Glutamatergic neuron (in vitro differentiated cells): ENCODE data around the gene GDF7. TPM values are rescaled to one million over a fixed set of nuclear protein-coding genes. Genes with fewer than 3 reads are reported as not detected.

Source experiments
- DNase-seq: peaks from one replicate; pipeline ENCODE4 v3.0.0; 2022
- H3K27ac Mint-ChIP-seq: one replicate; pipeline ENCODE4 v1.8.0; 2020; ENCODE audit warnings: mild to moderate bottlenecking, mixed read lengths, inconsistent platforms; ENCODE audit not compliant: unreplicated experiment
- H3K27me3 Mint-ChIP-seq: one replicate; pipeline ENCODE4 v1.8.0; 2020; ENCODE audit warnings: mild to moderate bottlenecking, moderate library complexity, mixed read lengths, inconsistent platforms; ENCODE audit not compliant: unreplicated experiment
- H3K36me3 Mint-ChIP-seq: one replicate; pipeline ENCODE4 v1.8.0; 2020; ENCODE audit warnings: mild to moderate bottlenecking, mixed read lengths, inconsistent platforms; ENCODE audit not compliant: unreplicated experiment
- H3K4me1 Mint-ChIP-seq: one replicate; pipeline ENCODE4 v1.8.0; 2020; ENCODE audit warnings: mild to moderate bottlenecking, low read depth, mixed read lengths, inconsistent platforms; ENCODE audit not compliant: unreplicated experiment
- H3K4me3 Mint-ChIP-seq: one replicate; pipeline ENCODE4 v1.8.0; 2020; ENCODE audit warnings: mild to moderate bottlenecking, mixed read lengths, inconsistent platforms; ENCODE audit not compliant: unreplicated experiment
- H3K9me3 Mint-ChIP-seq: one replicate; pipeline ENCODE4 v1.8.0; 2020; ENCODE audit warnings: mild to moderate bottlenecking, moderate library complexity, mixed read lengths, inconsistent platforms; ENCODE audit not compliant: unreplicated experiment
- total RNA-seq: library from RNA; stranded (reverse); fragmentation: NEBNext Ultra II Directional; extraction: Animal tissue kit (Norgen Biotek cat#: 25700); gene quantifications from one replicate; pipeline ENCODE4 v1.2.1, GENCODE V29; 2021; ENCODE audit not compliant: unreplicated experiment
- TF ChIP-seq, protein P1 (sequence below): fragments of 200-600 bp; sonication (generic); IDR thresholded peaks from one replicate; pipeline ENCODE4 v1.5.0; 2021; ENCODE audit not compliant: partially characterized antibody, unreplicated experiment

The GDF7 gene
- total RNA-seq, 1 donor from 2014 or later, result not detected

- peaks cover 13% of the 10 kb centered on the region for H3K27me3 Mint-ChIP-seq
- H3K27ac Mint-ChIP-seq, result no peak overlapping the region
- peaks cover 8% of the 10 kb centered on the region for H3K9me3 Mint-ChIP-seq
- H3K4me3 Mint-ChIP-seq, result peak overlapping the region; percentile 47
- H3K36me3 Mint-ChIP-seq, result no peaks in the 10 kb centered on the region
- peak; percentile 55 for DNase-seq
- H3K4me1 Mint-ChIP-seq, result peaks cover 30% of the 10 kb centered on the region
- TF ChIP-seq, protein P1, sequence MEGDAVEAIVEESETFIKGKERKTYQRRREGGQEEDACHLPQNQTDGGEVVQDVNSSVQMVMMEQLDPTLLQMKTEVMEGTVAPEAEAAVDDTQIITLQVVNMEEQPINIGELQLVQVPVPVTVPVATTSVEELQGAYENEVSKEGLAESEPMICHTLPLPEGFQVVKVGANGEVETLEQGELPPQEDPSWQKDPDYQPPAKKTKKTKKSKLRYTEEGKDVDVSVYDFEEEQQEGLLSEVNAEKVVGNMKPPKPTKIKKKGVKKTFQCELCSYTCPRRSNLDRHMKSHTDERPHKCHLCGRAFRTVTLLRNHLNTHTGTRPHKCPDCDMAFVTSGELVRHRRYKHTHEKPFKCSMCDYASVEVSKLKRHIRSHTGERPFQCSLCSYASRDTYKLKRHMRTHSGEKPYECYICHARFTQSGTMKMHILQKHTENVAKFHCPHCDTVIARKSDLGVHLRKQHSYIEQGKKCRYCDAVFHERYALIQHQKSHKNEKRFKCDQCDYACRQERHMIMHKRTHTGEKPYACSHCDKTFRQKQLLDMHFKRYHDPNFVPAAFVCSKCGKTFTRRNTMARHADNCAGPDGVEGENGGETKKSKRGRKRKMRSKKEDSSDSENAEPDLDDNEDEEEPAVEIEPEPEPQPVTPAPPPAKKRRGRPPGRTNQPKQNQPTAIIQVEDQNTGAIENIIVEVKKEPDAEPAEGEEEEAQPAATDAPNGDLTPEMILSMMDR, result no peak
Observed at GRCh38 chr2:20647738-20648137, 19.2 kb upstream of the GDF7 start.

DNA sequence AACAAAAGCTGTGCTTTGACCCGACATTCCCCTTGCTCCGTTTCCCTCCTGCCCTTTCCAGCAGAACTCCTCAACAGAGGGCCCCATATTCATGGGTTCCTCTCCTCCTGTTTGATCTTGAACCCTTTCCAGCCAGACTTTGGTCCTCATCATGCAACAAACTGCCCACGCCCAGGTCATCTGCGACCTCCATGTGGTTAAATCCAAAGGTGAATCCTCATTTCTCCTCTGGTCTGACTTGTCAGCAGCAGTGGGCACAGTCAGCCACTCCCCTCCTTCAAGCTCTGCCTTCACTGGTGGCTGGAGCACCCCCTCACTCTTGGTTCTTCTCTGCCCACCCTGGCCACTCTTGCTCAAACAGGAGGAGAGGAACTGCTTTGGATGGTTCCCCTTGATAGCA lies 18.7 kb upstream of the GDF7 start:
- Mint-ChIP-seq H3K9me3 (peaks cover 8% of the 10 kb centered on the region), H3K4me3 (peak overlapping the region; percentile 47), H3K27me3 (peaks cover 16% of the 10 kb centered on the region), H3K4me1 (peaks cover 30% of the 10 kb centered on the region), H3K36me3 (no peaks in the 10 kb centered on the region), H3K27ac (peak overlapping the region; percentile 45)
- TF ChIP-seq, protein P1, result no peak
- no peak for DNase-seq

DNA sequence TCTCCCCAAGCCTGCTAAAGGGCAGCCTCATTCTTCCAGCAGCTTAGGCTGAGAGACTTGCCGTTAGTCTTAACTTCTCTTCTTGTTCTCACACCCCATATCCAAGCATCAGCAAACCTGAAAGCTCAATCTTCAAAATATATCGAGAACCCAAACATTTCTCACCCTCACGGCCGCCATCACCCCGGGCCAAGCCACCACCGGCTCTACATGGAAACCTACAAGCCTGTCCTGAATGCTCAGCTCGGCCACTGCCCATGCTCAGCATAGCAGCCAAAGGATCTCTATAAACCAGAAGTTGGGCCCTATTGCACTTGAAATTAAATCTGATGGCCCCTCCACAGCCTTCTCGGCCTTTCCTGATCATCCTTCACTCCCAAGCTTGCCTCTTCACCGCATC lies 18.1 kb upstream of the GDF7 start:
- H3K27me3 Mint-ChIP-seq, result peaks cover 16% of the 10 kb centered on the region

GRCh38 chr2:20649576-20649975 lies 17.4 kb upstream of the GDF7 start:
- H3K27me3 Mint-ChIP-seq, result peaks cover 16% of the 10 kb centered on the region
- H3K4me1 Mint-ChIP-seq, result peaks cover 30% of the 10 kb centered on the region
- H3K36me3 Mint-ChIP-seq, result no peaks in the 10 kb centered on the region
- peaks cover 8% of the 10 kb centered on the region for H3K9me3 Mint-ChIP-seq
- TF ChIP-seq, protein P1, result no peak
- H3K27ac Mint-ChIP-seq, result no peak overlapping the region
- H3K4me3 Mint-ChIP-seq, result peak overlapping the region; percentile 92
- no peak for DNase-seq

More for the DNA sequence above, 18.1 kb upstream of the GDF7 start:
- peaks cover 30% of the 10 kb centered on the region for H3K4me1 Mint-ChIP-seq
- H3K4me3 Mint-ChIP-seq, result peak overlapping the region; percentile 47
- DNase-seq, result no peak
- H3K9me3 Mint-ChIP-seq, result peaks cover 8% of the 10 kb centered on the region
- H3K36me3 Mint-ChIP-seq, result no peaks in the 10 kb centered on the region
- peak overlapping the region; percentile 24 for H3K27ac Mint-ChIP-seq
- TF ChIP-seq, protein P1, result no peak

- DNase-seq, result no peak
- H3K4me1 Mint-ChIP-seq, result peaks cover 28% of the 10 kb centered on the region
- peaks cover 17% of the 10 kb centered on the region for H3K27me3 Mint-ChIP-seq
- H3K27ac Mint-ChIP-seq, result peak overlapping the region; percentile 70
- TF ChIP-seq, protein P1, result no peak
- H3K9me3 Mint-ChIP-seq, result peaks cover 8% of the 10 kb centered on the region
- no peaks in the 10 kb centered on the region for H3K36me3 Mint-ChIP-seq
- H3K4me3 Mint-ChIP-seq, result peak overlapping the region; percentile 92
Observed at GRCh38 chr2:20649976-20650375, 17.0 kb upstream of the GDF7 start.
